H1 (cell line): ENCODE measurements around the gene TNFRSF6B. TPM values are rescaled to one million over a fixed set of nuclear protein-coding genes. Genes with fewer than 3 reads are reported as not detected.

ENCODE experiments used
- CTCF ChIA-PET: fragments of 300-600 bp; sonication (Branson Sonifier 250); formaldehyde crosslinking; loops from one replicate; lab custom pipeline; 2021; ENCODE audit not compliant: partially characterized antibody; lab: Charles Lee
- POLR2A ChIA-PET: fragments of 300-600 bp; sonication (Branson Sonifier 250); formaldehyde crosslinking; loops from one replicate; lab custom pipeline; 2021; ENCODE audit warnings: inconsistent platforms; ENCODE audit not compliant: partially characterized antibody; lab: Charles Lee
- DNase-seq, 2 experiments: peaks; one replicate each; pipeline versions ENCODE4 v3.0.0 to v3.0.0-alpha.2; 2010 to 2022; ENCODE audit warnings: low spot score in 2 of 2, low read depth in 1 of 2, mixed read lengths in 1 of 2
- FAIRE-seq: peaks from 2 replicates; lab custom pipeline; 2011; peaks lifted over from hg19 to GRCh38; lab: Jason Lieb, UNC
- H2AFZ ChIP-seq: 2 replicates; pipeline ENCODE4 v1.8.1; 2012; ENCODE audit warnings: low read length, inconsistent platforms
- H2AK5ac ChIP-seq: 2 replicates; pipeline ENCODE4 v1.6.1; 2013; ENCODE audit warnings: low read depth, low read length
- H2BK120ac ChIP-seq: replicated peaks from 2 replicates; pipeline ENCODE3; 2013; ENCODE audit warnings: low read depth, low read length, inconsistent platforms
- H2BK12ac ChIP-seq: 2 replicates; pipeline ENCODE4 v1.6.1; 2013; ENCODE audit warnings: low read depth, low read length
- H2BK15ac ChIP-seq: 2 replicates; pipeline ENCODE4 v1.6.1; 2013; ENCODE audit warnings: low read length
- H2BK20ac ChIP-seq: 2 replicates; pipeline ENCODE4 v1.6.1; 2013; ENCODE audit warnings: low read length
- H2BK5ac ChIP-seq: 2 replicates; pipeline ENCODE4 v1.6.1; 2013; ENCODE audit warnings: low read depth, low read length
- H3K14ac ChIP-seq: 2 replicates; pipeline ENCODE4 v1.6.1; 2013; ENCODE audit warnings: inconsistent platforms; ENCODE audit not compliant: insufficient read length
- H3K18ac ChIP-seq: 2 replicates; pipeline ENCODE4 v1.6.1; 2013; ENCODE audit warnings: low read length; ENCODE audit errors: extremely low read depth
- H3K23ac ChIP-seq: 2 replicates; pipeline ENCODE4 v1.6.1; 2013; ENCODE audit warnings: inconsistent platforms; ENCODE audit not compliant: insufficient read length
- H3K23me2 ChIP-seq: 2 replicates; pipeline ENCODE4 v1.6.1; 2013; ENCODE audit warnings: low read depth, low read length
- H3K27ac ChIP-seq: 2 replicates; pipeline ENCODE4 v1.6.1; 2011; ENCODE audit warnings: low read depth, low read length, inconsistent platforms
- H3K27me3 ChIP-seq, 4 experiments: replicated peaks in 1 of 4; 1 replicate in 1 of 4; 2 replicates in 3 of 4; pipeline versions ENCODE4 v1.6.1 to v1.8.1; 2011 to 2013; ENCODE audit warnings: low read length in 3 of 4, mild to moderate bottlenecking in 3 of 4, inconsistent platforms in 2 of 4, mixed read lengths in 2 of 4, moderate library complexity in 1 of 4; ENCODE audit not compliant: control insufficient read depth in 3 of 4, insufficient read depth in 3 of 4; ENCODE audit errors: extremely low read depth in 1 of 4
- H3K36me3 ChIP-seq, 4 experiments: 2 replicates each; pipeline versions ENCODE4 v1.6.1 to v1.8.1; 2011 to 2013; ENCODE audit warnings: mild to moderate bottlenecking in 4 of 4, low read length in 3 of 4, moderate library complexity in 2 of 4, control low read depth in 1 of 4, inconsistent platforms in 1 of 4; ENCODE audit not compliant: insufficient read depth in 4 of 4, control insufficient read depth in 2 of 4
- H3K4ac ChIP-seq: replicated peaks from 2 replicates; pipeline ENCODE3; 2013; ENCODE audit warnings: low read length, low read depth, mixed read lengths, inconsistent platforms; ENCODE audit not compliant: insufficient read length
- H3K4me1 ChIP-seq, 4 experiments: replicated peaks in 1 of 4; 1 replicate in 1 of 4; 2 replicates in 3 of 4; pipeline versions ENCODE4 v1.6.1 to v1.8.1; 2011 to 2013; ENCODE audit warnings: low read length in 3 of 4, inconsistent platforms in 2 of 4, mixed read lengths in 1 of 4; ENCODE audit not compliant: insufficient read depth in 4 of 4, control insufficient read depth in 3 of 4
- H3K4me2 ChIP-seq, 2 experiments: 2 replicates each; pipeline versions ENCODE4 v1.6.1 to v1.8.1; 2011 to 2013; ENCODE audit warnings: low read depth in 2 of 2, low read length in 2 of 2, control low read depth in 1 of 2, inconsistent platforms in 1 of 2, mild to moderate bottlenecking in 1 of 2; ENCODE audit not compliant: insufficient read depth in 1 of 2
- H3K4me3 ChIP-seq, 4 experiments: fragments of 200-600, 300-600 bp in 1 of 4; sonication (generic), shearing (Covaris generic), sonication (Bioruptor Twin) in 1 of 4; 2 replicates each; pipeline versions ENCODE4 v1.5.1 to v1.8.1; 2011 to 2016; ENCODE audit warnings: low read length in 4 of 4, low read depth in 3 of 4, control low read depth in 2 of 4, inconsistent platforms in 2 of 4, mild to moderate bottlenecking in 2 of 4, mixed read lengths in 1 of 4, moderate library complexity in 1 of 4; ENCODE audit not compliant: insufficient read depth in 2 of 4; ENCODE audit errors: extremely low read depth in 1 of 4
- H3K56ac ChIP-seq: replicated peaks from 2 replicates; pipeline ENCODE3; 2013; ENCODE audit warnings: low read depth, mild to moderate bottlenecking, mixed read lengths, low read length, inconsistent platforms; ENCODE audit not compliant: insufficient read length
- H3K79me1 ChIP-seq: 2 replicates; pipeline ENCODE4 v1.6.1; 2013; ENCODE audit warnings: low read depth, low read length, control low read depth
- H3K79me2 ChIP-seq, 2 experiments: 2 replicates each; pipeline versions ENCODE4 v1.6.1 to v1.8.1; 2012 to 2013; ENCODE audit warnings: low read length in 2 of 2, mild to moderate bottlenecking in 2 of 2, inconsistent platforms in 1 of 2; ENCODE audit not compliant: insufficient read depth in 2 of 2, control insufficient read depth in 1 of 2
- H3K9ac ChIP-seq, 4 experiments: replicated peaks in 1 of 4; 1 replicate in 1 of 4; 2 replicates in 3 of 4; pipeline versions ENCODE4 v1.6.1 to v1.8.1; 2011 to 2013; ENCODE audit warnings: low read depth in 3 of 4, low read length in 3 of 4, control low read depth in 2 of 4, mild to moderate bottlenecking in 2 of 4, moderate library complexity in 2 of 4, inconsistent platforms in 1 of 4; ENCODE audit errors: extremely low read depth in 1 of 4
- H3K9me3 ChIP-seq, 2 experiments: 2 replicates each; pipeline versions ENCODE4 v1.6.1 to v1.8.1; 2012 to 2013; ENCODE audit warnings: mild to moderate bottlenecking in 2 of 2, moderate library complexity in 2 of 2, control low read depth in 1 of 2, inconsistent platforms in 1 of 2, low read depth in 1 of 2, low read length in 1 of 2, mixed read lengths in 1 of 2; ENCODE audit not compliant: insufficient read depth in 2 of 2
- H4K20me1 ChIP-seq, 2 experiments: replicated peaks in 1 of 2; 2 replicates each; pipeline versions ENCODE3 to v1.8.1; 2011 to 2013; ENCODE audit warnings: inconsistent platforms in 2 of 2, low read length in 2 of 2, mild to moderate bottlenecking in 1 of 2; ENCODE audit not compliant: insufficient read depth in 2 of 2, control insufficient read depth in 1 of 2
- H4K5ac ChIP-seq: 2 replicates; pipeline ENCODE4 v1.6.1; 2013; ENCODE audit warnings: low read length, low read depth, mixed read lengths, inconsistent platforms; ENCODE audit not compliant: insufficient read length
- H4K8ac ChIP-seq: 2 replicates; pipeline ENCODE4 v1.8.0; 2013; ENCODE audit warnings: mild to moderate bottlenecking, moderate library complexity, low read length, inconsistent platforms; ENCODE audit not compliant: insufficient read depth; ENCODE audit errors: extremely low read depth
- H4K91ac ChIP-seq: replicated peaks from 2 replicates; pipeline ENCODE3; 2013; ENCODE audit warnings: low read length, mixed read lengths, inconsistent platforms; ENCODE audit not compliant: insufficient read length
- MAFK ChIP-seq: IDR thresholded peaks from 2 replicates; pipeline ENCODE4 v1.6.1; 2012; ENCODE audit warnings: low read depth, mild to moderate bottlenecking, improper control_type of control experiment, low read length
- POLR2AphosphoS5 ChIP-seq: IDR thresholded peaks from 2 replicates; pipeline ENCODE4 v1.6.1; 2011; ENCODE audit warnings: low read depth, low read length
- WGBS, 2 experiments: shearing (Covaris generic) in 1 of 2; methylation state at CpG; one replicate each; pipeline versions ENCODE4 v1.1.6 to v1.1.7; 2013 to 2015; ENCODE audit warnings: low lambda C conversion rate in 2 of 2, mixed read lengths in 2 of 2, inconsistent platforms in 1 of 2, low coverage in 1 of 2, missing lambda C conversion rate in 1 of 2; ENCODE audit not compliant: insufficient replicate concordance in 2 of 2, insufficient coverage in 1 of 2, insufficient read length in 1 of 2; ENCODE audit errors: extremely low coverage in 1 of 2, missing lambda C conversion rate in 1 of 2; 5-methylcytosine and 5-hydroxymethylcytosine counted together
- polyA plus RNA-seq, 7 experiments: library from polyadenylated mRNA; depleted of rRNA in 3 of 7; stranded (reverse) in 5 of 7; unstranded in 2 of 7; fragments of >200 nt in 5 of 7; fragments of 200-250 nt in 2 of 7; gene quantifications; 1 replicate in 5 of 7; 2 replicates in 1 of 7; 4 replicates in 1 of 7; pipeline versions ENCODE4 v1.2.1 to v1.2.3, GENCODE V29; 2011 to 2013; ENCODE audit warnings: missing spikeins in 2 of 7, mixed read lengths in 2 of 7
- total RNA-seq: library from RNA; stranded (reverse); fragmentation: NEBNext Ultra II Directional; extraction: Animal tissue kit (Norgen Biotek cat#: 25700); gene quantifications from 2 replicates; pipeline ENCODE4 v1.2.1, GENCODE V29; 2021

The TNFRSF6B gene
- total and polyA plus RNA-seq, 2 of the 8 experiments (the other 6 are each of a cell fraction or from before 2014, with no cell fraction given) = 3.1 TPM; not detected in 1

GRCh38 chr20:63693733-63694583 is 2.5 kb upstream of the TNFRSF6B start:
- Histone ChIP-seq H4K8ac (no peak overlapping the region; the same call in 1 of the 2 replicates), H3K79me1 (no peaks in the 10 kb centered on the region), H2BK5ac (no peak overlapping the region), H2BK120ac (no peak overlapping the region), H2AFZ (no peak overlapping the region), H3K4me2 (no peak overlapping the region), H3K27ac (no peak overlapping the region), H3K79me2 (no peaks in the 10 kb centered on the region), H4K5ac (no peak overlapping the region), H3K14ac (no peak overlapping the region), H4K91ac (no peak overlapping the region), H2BK15ac (no peak overlapping the region), H2AK5ac (no peak overlapping the region), H3K4me1 (peaks cover 0 to 12% (median 7%) of the 10 kb centered on the region in 4 experiments; a peak in 4 of 7 replicates), H3K4me3 (no peak overlapping the region), H3K9me3 (no peaks in the 10 kb centered on the region; a peak in 1 of 4 replicates), H3K9ac (no peak overlapping the region), H2BK12ac (no peak overlapping the region), H3K27me3 (no peaks in the 10 kb centered on the region), H3K23ac (no peak overlapping the region), H3K4ac (no peak overlapping the region), H3K18ac (no peak overlapping the region), H4K20me1 (peaks cover 0 to 12% of the 10 kb centered on the region in 2 experiments), H3K36me3 (peaks cover 0 to 3% (median 0%) of the 10 kb centered on the region in 4 experiments; a peak in 1 of 8 replicates), H2BK20ac (no peak overlapping the region), H3K23me2 (peaks cover 8% of the 10 kb centered on the region; the same call in 1 of the 2 replicates), H3K56ac (no peak overlapping the region)
- 93% methylated on average over 21 of the region's 21 CpGs; no CpG with 5 or more reads in 1 of the 2 experiments for WGBS, 2 experiments
- FAIRE-seq = no peak
- no peak for DNase-seq
- CTCF ChIA-PET = no interaction called here
- POLR2A ChIA-PET = interaction anchor here (0.7 to 1.9 kb wide), 4 partner anchors 12 to 164 kb away, joined by 3 to 6 read pairs (median 4); no protein-coding TSS in a partner anchor
- TF ChIP-seq MAFK (no peak), POLR2AphosphoS5 (peak; percentile 28; the same call in 1 of the 2 replicates)
